GM19328 (cell line): Measurements from ENCODE around the gene CCDC18.
"Not testable (repeated sequence)": the region's sequence is repeated elsewhere in the genome, so short reads cannot be mapped to it uniquely, and the experiment has no call there.

ENCODE experiments used
- ATAC-seq: cut with Tn5 transposase; IDR thresholded peaks from one replicate; pipeline ENCODE4 v1.9.1; 2021; ENCODE audit warnings: mild to moderate bottlenecking, moderate library complexity; ENCODE audit not compliant: unreplicated experiment

The CCDC18 gene

DNA sequence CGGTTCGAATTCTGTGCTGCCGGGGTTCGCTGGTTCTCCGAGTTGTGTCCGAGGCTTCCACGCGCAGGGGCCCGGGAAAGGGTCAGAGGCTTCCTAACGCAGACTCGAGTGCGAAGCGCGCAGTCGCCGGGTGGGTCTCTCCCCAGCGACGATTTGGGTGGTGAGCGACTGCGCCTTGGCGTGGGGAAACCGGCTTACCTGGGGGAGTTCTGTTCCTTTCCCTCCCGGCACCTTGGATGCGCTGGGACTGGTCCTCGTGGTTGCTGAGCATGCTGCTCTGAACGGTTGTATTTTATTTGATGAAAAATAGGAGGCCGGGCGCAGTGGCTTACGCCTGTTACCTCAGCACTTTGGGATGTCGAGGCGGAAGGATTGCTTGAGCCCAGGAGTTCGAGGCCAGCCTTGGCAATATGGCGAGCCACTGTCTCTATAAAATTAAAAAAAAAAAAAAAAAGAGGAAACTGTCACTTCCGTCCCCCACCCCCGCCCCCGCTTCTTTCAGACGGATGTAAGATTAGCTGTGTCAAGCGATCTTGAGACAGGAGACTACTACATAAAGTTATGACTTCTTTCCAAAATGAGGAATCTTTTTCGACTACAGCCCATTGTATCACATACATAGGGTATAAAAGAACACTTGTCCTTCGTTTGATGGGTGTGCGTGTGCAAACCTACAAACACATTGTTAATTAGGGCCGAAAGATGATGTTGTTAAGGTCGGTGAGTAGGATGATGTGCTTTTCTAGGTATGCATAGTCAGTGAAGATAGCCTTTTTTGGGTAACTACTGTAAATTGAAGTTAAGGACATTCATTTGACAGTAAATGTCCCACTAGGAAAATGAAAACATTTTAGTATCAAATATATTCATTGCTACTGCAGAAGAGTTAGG lies at the start of gene CCDC18:
Gene CCDC18 (plus strand): TSS at position 2 of the 891 bp plus-strand sequence. CDS start 2,638 bp downstream, outside the sequence.
- no peak for ATAC-seq

GRCh38 chr1:93132638-93133037 lies 47.9 kb upstream of the CCDC18 start:
- no peak for ATAC-seq

DNA sequence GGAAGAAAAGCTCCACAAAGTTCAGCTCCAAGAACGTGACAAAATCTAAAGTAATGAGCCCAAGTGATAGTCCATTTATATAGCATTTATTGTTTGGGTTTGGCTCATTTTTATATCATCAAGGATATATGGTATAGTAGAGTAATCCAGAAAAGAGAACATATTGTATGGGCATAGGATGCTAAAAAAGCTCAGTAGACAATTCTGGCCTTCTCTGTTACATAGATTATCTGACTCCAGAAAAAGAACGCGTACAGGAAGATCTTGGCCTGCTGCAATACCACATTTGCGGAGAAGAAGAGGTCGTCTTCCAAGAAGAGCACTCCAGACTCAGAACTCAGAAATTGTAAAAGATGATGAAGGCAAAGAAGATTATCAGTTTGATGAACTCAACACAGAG lies 44.1 kb upstream of the CCDC18 start:
- ATAC-seq, result no peak

GRCh38 chr1:93137604-93138292 lies 42.8 kb upstream of the CCDC18 start:
- ATAC-seq, result no peak

DNA sequence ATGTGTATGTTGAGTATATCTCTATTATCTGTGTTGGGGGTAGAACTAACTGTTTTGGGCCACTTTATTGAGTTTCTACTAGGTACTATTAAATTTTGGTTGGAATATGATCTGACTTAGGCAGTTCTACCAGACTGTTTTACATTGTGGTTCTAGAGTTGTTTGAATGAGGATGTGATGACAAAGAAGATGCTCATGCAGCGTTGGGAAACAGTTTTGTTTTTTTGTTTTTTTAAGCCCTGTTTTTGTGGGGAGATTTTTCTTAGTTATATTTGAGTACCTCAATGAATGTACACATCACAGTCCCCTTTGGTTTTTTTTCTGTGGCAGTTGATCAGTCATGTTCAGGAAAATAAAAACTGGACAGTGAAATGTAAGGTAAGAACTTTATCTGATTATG lies 40.4 kb upstream of the CCDC18 start:
- no peak for ATAC-seq

DNA sequence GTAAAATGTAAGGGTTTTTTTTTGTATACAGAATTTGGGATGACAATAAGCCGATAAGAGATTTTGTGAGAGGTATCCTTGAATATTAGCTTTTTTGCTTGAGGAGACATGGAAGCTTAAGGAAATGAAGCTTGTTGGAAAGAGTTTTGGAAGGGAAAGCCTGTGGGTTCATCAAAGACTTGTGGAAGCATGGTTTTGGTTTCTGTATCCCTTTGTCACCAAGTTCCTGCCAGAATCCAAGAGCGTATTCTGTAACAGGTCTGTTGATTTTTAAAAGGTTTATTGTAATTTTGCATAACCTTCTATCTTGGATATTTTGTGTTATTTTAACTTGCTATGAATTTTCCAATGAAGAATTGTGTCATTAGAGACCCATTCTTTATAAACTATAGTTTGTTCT lies 38.4 kb upstream of the CCDC18 start:
- ATAC-seq, result no peak

GRCh38 chr1:93143136-93143535 lies 37.4 kb upstream of the CCDC18 start:
- ATAC-seq, result no peak

DNA sequence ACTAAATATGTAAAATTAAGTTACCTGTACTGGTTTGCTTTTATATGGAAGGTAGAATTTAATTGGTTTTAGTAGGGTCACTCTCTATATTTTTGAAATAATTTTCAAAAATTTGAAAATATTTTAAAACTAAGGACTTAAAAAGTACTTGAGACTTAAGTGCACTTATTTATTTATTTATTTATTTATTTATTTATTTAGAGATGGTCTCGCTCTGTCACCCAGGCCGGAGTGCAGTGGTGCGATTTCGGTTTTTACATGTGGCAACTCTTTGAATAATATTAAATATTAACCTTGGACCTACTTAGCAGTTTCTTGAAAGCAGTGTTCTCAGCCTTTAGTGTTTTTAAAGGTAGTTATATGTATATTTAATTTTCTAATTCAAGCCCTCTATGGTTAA lies 36.8 kb upstream of the CCDC18 start:
- no peak for ATAC-seq

- no peak for ATAC-seq
Measured at GRCh38 chr1:93148001-93148400, 32.5 kb upstream of the CCDC18 start.

GRCh38 chr1:93150729-93151128 lies 29.8 kb upstream of the CCDC18 start:
- no peak for ATAC-seq

DNA sequence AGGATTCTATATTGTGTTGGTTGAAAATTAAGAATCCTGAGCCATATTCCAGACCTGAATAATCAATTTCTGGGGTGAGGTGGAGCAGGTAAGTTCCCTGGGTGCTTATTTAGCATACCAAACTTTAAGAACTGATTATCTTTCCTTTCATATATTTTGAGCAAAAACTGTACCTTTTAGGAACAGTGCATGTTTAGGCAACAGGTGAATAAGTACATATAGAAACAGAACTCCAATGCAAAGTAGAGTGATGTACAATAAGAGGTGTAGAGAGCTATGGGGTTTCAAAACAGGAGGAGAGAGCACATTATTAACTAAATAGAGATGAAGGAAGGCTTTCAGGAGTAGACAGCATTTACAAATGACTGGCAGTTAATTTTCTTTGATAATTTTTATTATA lies 29.1 kb upstream of the CCDC18 start:
- ATAC-seq, result no peak

GRCh38 chr1:93152835-93153234 lies 27.7 kb upstream of the CCDC18 start:
- no peak for ATAC-seq

DNA sequence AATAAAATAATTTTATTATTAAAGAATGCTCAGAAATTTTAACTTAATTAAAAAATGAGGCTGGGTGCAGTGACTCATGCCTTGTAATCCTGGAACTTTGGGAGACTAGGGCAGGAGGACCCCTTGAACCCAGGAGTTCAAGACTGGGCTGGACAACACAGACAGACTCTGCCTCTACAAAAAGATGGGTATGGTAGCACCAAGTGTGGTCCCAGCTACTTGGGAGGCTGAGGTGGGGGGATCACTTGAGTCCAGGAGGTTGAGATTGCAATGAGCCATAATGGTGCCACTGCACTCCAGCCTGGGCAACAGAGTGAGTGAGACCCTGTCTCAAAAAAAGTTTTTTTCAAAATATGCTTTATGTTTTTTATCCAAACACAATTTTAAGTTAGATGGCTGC lies 25.6 kb upstream of the CCDC18 start:
- ATAC-seq, result no peak

- no peak for ATAC-seq
Measured at GRCh38 chr1:93155335-93155734, 25.2 kb upstream of the CCDC18 start.

DNA sequence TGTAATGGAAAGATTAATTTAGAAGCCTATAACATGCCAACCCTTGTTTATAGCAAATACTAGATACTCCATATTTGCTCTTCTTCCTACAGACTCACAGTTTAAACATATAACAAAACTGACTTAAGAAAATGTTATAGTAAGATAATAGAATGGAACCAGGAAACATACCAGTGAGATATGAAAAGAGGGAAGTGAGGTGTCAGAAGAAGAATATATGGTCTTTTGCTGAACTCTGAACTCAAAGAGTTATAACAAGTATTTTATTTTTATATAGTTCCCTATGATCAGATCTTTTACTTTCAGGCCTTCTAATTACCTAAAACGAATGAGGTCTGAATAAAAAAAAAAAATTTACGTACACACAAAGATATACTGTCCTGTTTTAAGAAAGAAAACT lies 21.2 kb upstream of the CCDC18 start:
- ATAC-seq, result no peak

DNA sequence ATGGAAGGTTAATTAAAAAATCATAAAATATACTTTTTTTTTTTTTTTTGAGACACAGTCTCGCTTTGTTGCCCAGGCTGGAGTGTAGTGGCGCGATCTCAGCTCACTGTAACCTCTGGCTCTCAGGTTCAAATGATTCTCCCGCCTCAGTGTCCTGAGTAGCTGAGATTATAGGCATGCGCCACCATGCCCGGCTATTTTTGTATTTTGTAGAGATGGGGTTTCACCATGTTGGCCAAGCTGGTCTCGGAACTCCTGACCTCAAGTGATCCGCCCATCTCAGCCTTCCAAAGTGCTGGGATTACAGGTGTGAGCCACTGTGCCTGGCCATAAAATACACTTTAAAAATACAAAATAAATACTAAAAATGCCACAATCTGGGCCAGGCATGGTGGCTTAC lies 17.2 kb upstream of the CCDC18 start:
- not testable (repeated sequence) for ATAC-seq

DNA sequence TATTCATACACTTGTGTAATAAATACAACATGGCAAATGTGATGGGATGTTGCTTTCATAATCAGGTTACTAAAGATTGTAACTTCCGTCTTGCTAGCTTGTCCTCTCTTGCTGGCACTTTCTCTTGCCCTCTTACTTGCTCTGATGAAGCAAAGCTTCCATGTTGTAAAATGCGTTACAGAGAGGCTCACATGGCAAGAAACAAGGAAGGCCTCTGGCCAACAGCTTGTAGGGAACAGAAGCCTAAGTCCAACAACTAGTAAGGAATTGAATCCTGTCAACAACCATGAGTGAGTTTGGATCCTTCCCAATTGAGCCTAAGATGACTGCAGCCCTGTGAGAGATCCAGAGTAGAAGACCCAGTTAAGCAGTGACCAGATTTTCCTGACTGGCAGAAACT lies 15.7 kb upstream of the CCDC18 start:
- ATAC-seq, result no peak

GRCh38 chr1:93165895-93166294 lies 14.6 kb upstream of the CCDC18 start:
- not testable (repeated sequence) for ATAC-seq

GRCh38 chr1:93167006-93167405 lies 13.5 kb upstream of the CCDC18 start:
- ATAC-seq, result no peak

DNA sequence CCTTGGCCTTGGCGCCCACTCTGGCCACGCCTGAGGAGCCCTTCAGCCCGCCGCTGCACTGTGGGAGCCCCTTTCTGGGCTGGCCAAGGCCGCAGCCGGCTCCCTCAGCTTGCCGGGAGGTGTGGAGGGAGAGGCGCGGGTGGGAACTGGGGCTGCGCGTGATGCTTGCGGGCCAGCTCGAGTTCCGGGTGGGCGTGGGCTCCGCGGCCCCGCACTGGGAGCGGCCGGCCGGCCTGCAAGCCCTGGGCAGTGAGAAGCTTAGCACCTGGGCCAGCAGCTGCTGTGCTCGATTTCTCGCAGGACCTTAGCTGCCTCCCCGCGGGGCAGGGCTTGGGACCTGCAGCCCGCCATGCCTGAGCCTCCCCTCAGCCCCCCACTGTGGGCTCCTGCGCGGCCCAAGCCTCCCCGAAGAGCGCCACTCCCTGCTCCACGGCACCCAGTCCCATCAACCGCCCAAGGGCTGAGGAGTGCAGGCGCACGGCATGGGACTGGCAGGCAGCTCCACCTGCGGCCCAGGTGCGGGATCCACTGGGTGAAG lies 10.3 kb upstream of the CCDC18 start:
- ATAC-seq, result not testable (repeated sequence)

DNA sequence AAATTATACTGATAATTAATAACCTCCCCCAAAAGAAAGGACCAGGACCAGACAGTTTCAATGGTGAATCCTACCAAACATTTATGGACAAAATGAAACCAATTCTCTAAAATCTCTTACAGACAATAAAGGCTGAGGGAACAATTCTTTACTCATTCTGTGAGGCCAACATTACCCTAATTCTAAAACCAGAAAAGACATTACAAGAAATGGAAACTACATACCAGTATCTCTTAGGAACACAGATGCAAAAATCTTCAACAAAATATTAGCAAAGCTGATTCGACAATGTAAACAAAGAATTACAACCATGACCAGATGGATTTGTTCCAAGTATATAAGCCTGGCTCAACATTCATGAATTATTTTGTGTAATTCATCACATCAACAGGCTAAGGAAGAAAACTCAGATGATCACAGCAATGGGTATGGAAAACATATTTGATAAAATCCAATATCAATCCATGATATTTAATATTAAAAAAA lies 8.9 kb upstream of the CCDC18 start:
- no peak for ATAC-seq

GRCh38 chr1:93172778-93173177 lies 7.7 kb upstream of the CCDC18 start:
- ATAC-seq, result no peak
